Liver (tissue), 9 donors: ENCODE data around the gene OR51E1. TPM values are rescaled to one million over a fixed set of nuclear protein-coding genes. Genes with fewer than 3 reads are reported as not detected.

Experiments used
- DNase-seq: peaks from one replicate; pipeline ENCODE4 v3.0.0-alpha.2; 2017; ENCODE audit warnings: low spot score
- H3K27ac ChIP-seq, 2 donors: one replicate each; pipeline ENCODE4 v1.7.0; 2013; ENCODE audit warnings: inconsistent platforms in 2 of 2, low read length in 2 of 2, control low read depth in 1 of 2, low read depth in 1 of 2, mild to moderate bottlenecking in 1 of 2
- H3K27me3 ChIP-seq, 4 donors: one replicate each; pipeline versions ENCODE4 v1.6.1 to v1.7.0; 2013; ENCODE audit warnings: low read length in 3 of 4, inconsistent platforms in 1 of 4, mild to moderate bottlenecking in 1 of 4, moderate library complexity in 1 of 4; ENCODE audit not compliant: control insufficient read depth in 4 of 4, insufficient read depth in 4 of 4
- H3K36me3 ChIP-seq, 4 donors: one replicate each; pipeline versions ENCODE4 v1.6.1 to v1.7.0; 2013; ENCODE audit warnings: low read length in 3 of 4, mild to moderate bottlenecking in 3 of 4, low read depth in 1 of 4, moderate library complexity in 1 of 4; ENCODE audit not compliant: control insufficient read depth in 4 of 4, insufficient read depth in 3 of 4
- H3K4me1 ChIP-seq, 4 donors: one replicate each; pipeline versions ENCODE4 v1.6.1 to v1.7.0; 2013; ENCODE audit warnings: low read length in 3 of 4, mild to moderate bottlenecking in 3 of 4, moderate library complexity in 1 of 4; ENCODE audit not compliant: control insufficient read depth in 4 of 4, insufficient read depth in 4 of 4
- H3K4me3 ChIP-seq, 3 donors: one replicate each; pipeline versions ENCODE4 v1.6.1 to v1.7.0; 2013; ENCODE audit warnings: low read length in 3 of 3, control low read depth in 1 of 3, low read depth in 1 of 3, mild to moderate bottlenecking in 1 of 3
- H3K9ac ChIP-seq, 2 donors: one replicate each; pipeline ENCODE4 v1.7.0; 2013; ENCODE audit warnings: low read length in 2 of 2, mild to moderate bottlenecking in 2 of 2, moderate library complexity in 2 of 2, control low read depth in 1 of 2, low read depth in 1 of 2
- H3K9me3 ChIP-seq, 4 donors: one replicate each; pipeline versions ENCODE4 v1.6.1 to v1.7.0; 2013; ENCODE audit warnings: low read length in 3 of 4; ENCODE audit not compliant: control insufficient read depth in 4 of 4
- EGR1 ChIP-seq, 2 donors: IDR thresholded peaks; 2 replicates each; pipeline ENCODE4 v1.6.1; 2016 to 2018; ENCODE audit warnings: antibody characterized with exemption in 2 of 2, low read depth in 2 of 2
- FOXA1 ChIP-seq: IDR thresholded peaks from 2 replicates; pipeline ENCODE4 v1.6.1; 2016; ENCODE audit warnings: antibody characterized with exemption
- FOXA2 ChIP-seq: IDR thresholded peaks from 2 replicates; pipeline ENCODE4 v1.6.1; 2016; ENCODE audit warnings: antibody characterized with exemption
- GABPA ChIP-seq, 2 donors: IDR thresholded peaks in 1 of 2; conservative IDR thresholded peaks in 1 of 2; 2 replicates each; pipeline ENCODE4 v1.6.1; 2016; ENCODE audit warnings: antibody characterized with exemption in 2 of 2, mild to moderate bottlenecking in 1 of 2, moderate library complexity in 1 of 2
- HNF4A ChIP-seq, 2 donors: conservative IDR thresholded peaks; 2 replicates each; pipeline ENCODE4 v1.6.1; 2016; ENCODE audit warnings: antibody characterized with exemption in 2 of 2, mild to moderate bottlenecking in 2 of 2
- HNF4G ChIP-seq: IDR thresholded peaks from 2 replicates; pipeline ENCODE4 v1.6.1; 2016; ENCODE audit warnings: antibody characterized with exemption
- JUND ChIP-seq, 2 donors: IDR thresholded peaks; 2 replicates each; pipeline ENCODE4 v1.6.1; 2016; ENCODE audit warnings: antibody characterized with exemption in 2 of 2
- NR2F2 ChIP-seq: IDR thresholded peaks from 2 replicates; pipeline ENCODE4 v1.6.1; 2016; ENCODE audit warnings: antibody characterized with exemption
- RAD21 ChIP-seq, 2 donors: IDR thresholded peaks; 2 replicates each; pipeline ENCODE4 v1.6.1; 2016; ENCODE audit warnings: antibody characterized with exemption in 2 of 2, mild to moderate bottlenecking in 2 of 2
- RXRA ChIP-seq, 2 donors: IDR thresholded peaks; 2 replicates each; pipeline ENCODE4 v1.6.1; 2017 to 2018; ENCODE audit warnings: antibody characterized with exemption in 2 of 2, mild to moderate bottlenecking in 1 of 2
- SP1 ChIP-seq: IDR thresholded peaks from 2 replicates; pipeline ENCODE4 v1.6.1; 2018; ENCODE audit warnings: antibody characterized with exemption, mild to moderate bottlenecking
- TAF1 ChIP-seq: conservative IDR thresholded peaks from 2 replicates; pipeline ENCODE4 v1.6.1; 2016; ENCODE audit warnings: antibody characterized with exemption, mild to moderate bottlenecking
- YY1 ChIP-seq: IDR thresholded peaks from 2 replicates; pipeline ENCODE4 v1.6.1; 2016; ENCODE audit warnings: antibody characterized with exemption, mild to moderate bottlenecking
- WGBS: extraction: QIAGEN DNeasy Blood & Tissue Kit; methylation state at CpG from one replicate; pipeline ENCODE4 v1.1.7; 2013; 5-methylcytosine and 5-hydroxymethylcytosine counted together
- polyA plus RNA-seq, 2 donors: library from polyadenylated mRNA; stranded (reverse) in 1 of 2; unstranded in 1 of 2; fragments of 200-250 nt in 1 of 2; fragments of >200 nt in 1 of 2; fragmentation: Nextera tagmentation in 1 of 2; extraction: Ambion mirVana in 1 of 2; gene quantifications; one replicate each; pipeline versions ENCODE4 v1.2.1 to v1.2.3, GENCODE V29; 2013 to 2015
- total RNA-seq, 2 donors: library from RNA; depleted of rRNA; stranded (reverse); fragments of >200 nt; gene quantifications; one replicate each; pipeline ENCODE4 v1.2.3, GENCODE V29; 2014
- TF ChIP-seq, protein P1 (sequence below): IDR thresholded peaks from 2 replicates; pipeline ENCODE4 v1.6.1; 2016; ENCODE audit warnings: antibody characterized with exemption
- TF ChIP-seq, protein P2 (sequence below): IDR thresholded peaks from 2 replicates; pipeline ENCODE4 v1.6.1; 2016; ENCODE audit warnings: antibody characterized with exemption
- TF ChIP-seq, protein P3 (sequence below): IDR thresholded peaks from 2 replicates; pipeline ENCODE4 v1.6.1; 2016; ENCODE audit warnings: antibody characterized with exemption
- TF ChIP-seq, protein P4 (sequence below): fragments of 150-350 bp; IDR thresholded peaks from 2 replicates; pipeline ENCODE4 v1.5.1; 2017; ENCODE audit warnings: improper control_type of control experiment, low read depth, low read length; ENCODE audit not compliant: missing input control
- TF ChIP-seq, protein P5 (sequence below): IDR thresholded peaks from 2 replicates; pipeline ENCODE4 v1.6.1; 2016; ENCODE audit warnings: antibody characterized with exemption, mild to moderate bottlenecking
- donor health status: healthy.
- donor health status: healthy.
- donor health status: healthy.
- donor health status: healthy.
- donor health status: healthy.

The OR51E1 gene
- total and polyA plus RNA-seq, 4 donors: 0.05 to 0.08 TPM; not detected in 2

DNA sequence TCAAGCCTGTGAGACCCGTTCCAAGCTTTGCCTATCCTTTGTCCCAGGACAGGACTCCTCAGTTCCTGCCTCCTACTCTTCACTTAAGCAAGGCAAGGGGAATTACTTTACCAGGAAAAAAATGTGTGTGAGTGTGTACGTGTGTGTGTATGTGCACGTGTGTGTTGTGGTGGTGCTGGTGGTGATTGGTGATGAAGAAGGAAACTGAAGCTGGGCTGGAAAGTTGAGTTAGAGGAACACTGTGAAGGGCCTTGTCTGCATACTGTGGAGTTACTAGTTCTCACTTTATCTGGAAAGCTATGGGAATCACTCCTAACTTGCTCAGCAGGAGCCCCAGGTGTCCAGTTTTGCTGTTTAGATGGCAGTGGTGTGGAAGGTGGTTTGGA lies 6.1 kb upstream of the OR51E1 start:
- no peak for DNase-seq
- 88% methylated on average over 3 of the region's 3 CpGs for WGBS

DNA sequence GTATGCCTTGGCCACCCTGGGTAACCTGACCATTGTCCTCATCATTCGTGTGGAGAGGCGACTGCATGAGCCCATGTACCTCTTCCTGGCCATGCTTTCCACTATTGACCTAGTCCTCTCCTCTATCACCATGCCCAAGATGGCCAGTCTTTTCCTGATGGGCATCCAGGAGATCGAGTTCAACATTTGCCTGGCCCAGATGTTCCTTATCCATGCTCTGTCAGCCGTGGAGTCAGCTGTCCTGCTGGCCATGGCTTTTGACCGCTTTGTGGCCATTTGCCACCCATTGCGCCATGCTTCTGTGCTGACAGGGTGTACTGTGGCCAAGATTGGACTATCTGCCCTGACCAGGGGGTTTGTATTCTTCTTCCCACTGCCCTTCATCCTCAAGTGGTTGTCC lies 3.9 kb upstream of the OR51E1 start:
- H3K9ac ChIP-seq: no peak overlapping the region
- TF ChIP-seq YY1 (no peak), EGR1 (IDR thresholded peaks at IDR 0.05; ENCODE audit: low read depth in 2 of 2) (no peak), HNF4A (conservative IDR thresholded peaks at IDR 0.05) (no peak), FOXA1 (no peak)
- TF ChIP-seq, protein P1, sequence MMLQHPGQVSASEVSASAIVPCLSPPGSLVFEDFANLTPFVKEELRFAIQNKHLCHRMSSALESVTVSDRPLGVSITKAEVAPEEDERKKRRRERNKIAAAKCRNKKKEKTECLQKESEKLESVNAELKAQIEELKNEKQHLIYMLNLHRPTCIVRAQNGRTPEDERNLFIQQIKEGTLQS: no peak
- H3K36me3 ChIP-seq: no peaks in the 10 kb centered on the region
- H3K9me3 ChIP-seq: no peaks in the 10 kb centered on the region
- no peak for DNase-seq
- 86% methylated on average over 6 of the region's 6 CpGs for WGBS
- peaks cover 0 to 3% (median 2%) of the 10 kb centered on the region in 4 donors for H3K4me1 ChIP-seq
- peaks cover 0 to 10% (median 0%) of the 10 kb centered on the region in 4 donors for H3K27me3 ChIP-seq
- no peak overlapping the region for H3K27ac ChIP-seq
- H3K4me3 ChIP-seq: no peak overlapping the region

More for the DNA sequence above, 6.1 kb upstream of the OR51E1 start:
- H3K27ac ChIP-seq: no peak overlapping the region
- no peaks in the 10 kb centered on the region for H3K9me3 ChIP-seq
- H3K27me3 ChIP-seq: peaks cover 0 to 12% (median 0%) of the 10 kb centered on the region in 4 donors
- no peak overlapping the region for H3K9ac ChIP-seq
- TF ChIP-seq TAF1 (no peak), HNF4A (conservative IDR thresholded peaks at IDR 0.05) (no peak)
- TF ChIP-seq, protein P2, sequence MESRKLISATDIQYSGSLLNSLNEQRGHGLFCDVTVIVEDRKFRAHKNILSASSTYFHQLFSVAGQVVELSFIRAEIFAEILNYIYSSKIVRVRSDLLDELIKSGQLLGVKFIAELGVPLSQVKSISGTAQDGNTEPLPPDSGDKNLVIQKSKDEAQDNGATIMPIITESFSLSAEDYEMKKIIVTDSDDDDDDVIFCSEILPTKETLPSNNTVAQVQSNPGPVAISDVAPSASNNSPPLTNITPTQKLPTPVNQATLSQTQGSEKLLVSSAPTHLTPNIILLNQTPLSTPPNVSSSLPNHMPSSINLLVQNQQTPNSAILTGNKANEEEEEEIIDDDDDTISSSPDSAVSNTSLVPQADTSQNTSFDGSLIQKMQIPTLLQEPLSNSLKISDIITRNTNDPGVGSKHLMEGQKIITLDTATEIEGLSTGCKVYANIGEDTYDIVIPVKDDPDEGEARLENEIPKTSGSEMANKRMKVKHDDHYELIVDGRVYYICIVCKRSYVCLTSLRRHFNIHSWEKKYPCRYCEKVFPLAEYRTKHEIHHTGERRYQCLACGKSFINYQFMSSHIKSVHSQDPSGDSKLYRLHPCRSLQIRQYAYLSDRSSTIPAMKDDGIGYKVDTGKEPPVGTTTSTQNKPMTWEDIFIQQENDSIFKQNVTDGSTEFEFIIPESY: no peak
- TF ChIP-seq, protein P3, sequence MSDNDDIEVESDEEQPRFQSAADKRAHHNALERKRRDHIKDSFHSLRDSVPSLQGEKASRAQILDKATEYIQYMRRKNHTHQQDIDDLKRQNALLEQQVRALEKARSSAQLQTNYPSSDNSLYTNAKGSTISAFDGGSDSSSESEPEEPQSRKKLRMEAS: no peak
- TF ChIP-seq, protein P4, sequence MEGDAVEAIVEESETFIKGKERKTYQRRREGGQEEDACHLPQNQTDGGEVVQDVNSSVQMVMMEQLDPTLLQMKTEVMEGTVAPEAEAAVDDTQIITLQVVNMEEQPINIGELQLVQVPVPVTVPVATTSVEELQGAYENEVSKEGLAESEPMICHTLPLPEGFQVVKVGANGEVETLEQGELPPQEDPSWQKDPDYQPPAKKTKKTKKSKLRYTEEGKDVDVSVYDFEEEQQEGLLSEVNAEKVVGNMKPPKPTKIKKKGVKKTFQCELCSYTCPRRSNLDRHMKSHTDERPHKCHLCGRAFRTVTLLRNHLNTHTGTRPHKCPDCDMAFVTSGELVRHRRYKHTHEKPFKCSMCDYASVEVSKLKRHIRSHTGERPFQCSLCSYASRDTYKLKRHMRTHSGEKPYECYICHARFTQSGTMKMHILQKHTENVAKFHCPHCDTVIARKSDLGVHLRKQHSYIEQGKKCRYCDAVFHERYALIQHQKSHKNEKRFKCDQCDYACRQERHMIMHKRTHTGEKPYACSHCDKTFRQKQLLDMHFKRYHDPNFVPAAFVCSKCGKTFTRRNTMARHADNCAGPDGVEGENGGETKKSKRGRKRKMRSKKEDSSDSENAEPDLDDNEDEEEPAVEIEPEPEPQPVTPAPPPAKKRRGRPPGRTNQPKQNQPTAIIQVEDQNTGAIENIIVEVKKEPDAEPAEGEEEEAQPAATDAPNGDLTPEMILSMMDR: no peak
- no peak overlapping the region for H3K4me3 ChIP-seq
- H3K36me3 ChIP-seq: no peaks in the 10 kb centered on the region
- peaks cover 0 to 3% (median 2%) of the 10 kb centered on the region in 4 donors for H3K4me1 ChIP-seq

DNA sequence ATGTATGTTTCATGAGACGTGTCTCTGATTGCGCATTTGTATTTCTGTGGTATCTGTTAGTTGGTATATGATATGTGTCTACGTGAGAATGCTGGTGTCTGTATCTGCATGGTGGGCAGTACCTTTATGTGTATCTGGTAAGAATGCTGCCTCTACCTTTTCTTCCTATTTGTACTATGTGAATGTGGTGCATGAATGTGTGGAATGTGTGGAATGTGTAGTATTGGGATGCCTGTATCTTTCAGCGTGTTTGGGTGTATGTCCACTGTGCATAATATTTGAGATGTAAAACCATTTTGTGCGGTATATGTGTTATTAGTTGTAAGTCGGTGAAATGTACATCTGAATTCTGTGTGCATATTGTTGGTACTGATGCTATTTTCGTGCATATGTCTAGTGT lies 2.3 kb upstream of the OR51E1 start:
- H3K36me3 ChIP-seq: no peaks in the 10 kb centered on the region
- whole genome bisulfite sequencing: 80% methylated on average over 7 of the region's 7 CpGs
- no peak for DNase-seq
- no peak overlapping the region for H3K27ac ChIP-seq
- H3K4me3 ChIP-seq: no peak overlapping the region
- peaks cover 0 to 3% (median 2%) of the 10 kb centered on the region in 4 donors for H3K4me1 ChIP-seq
- no peaks in the 10 kb centered on the region for H3K9me3 ChIP-seq
- peaks cover 0 to 6% (median 0%) of the 10 kb centered on the region in 4 donors for H3K27me3 ChIP-seq
- no peak overlapping the region for H3K9ac ChIP-seq
- TF ChIP-seq TAF1 (no peak), FOXA1 (no peak), EGR1 (IDR thresholded peaks at IDR 0.05; ENCODE audit: low read depth in 2 of 2) (no peak), YY1 (no peak), JUND (IDR thresholded peaks at IDR 0.05) (no peak), RXRA (IDR thresholded peaks at IDR 0.05) (no peak), RAD21 (IDR thresholded peaks at IDR 0.05) (no peak), FOXA2 (no peak), GABPA (IDR thresholded peaks at IDR 0.05 in 1 of 2, conservative IDR thresholded peaks at IDR 0.05 in 1 of 2) (no peak), SP1 (no peak), HNF4A (conservative IDR thresholded peaks at IDR 0.05) (no peak), HNF4G (no peak), NR2F2 (no peak)
- TF ChIP-seq, protein P5, sequence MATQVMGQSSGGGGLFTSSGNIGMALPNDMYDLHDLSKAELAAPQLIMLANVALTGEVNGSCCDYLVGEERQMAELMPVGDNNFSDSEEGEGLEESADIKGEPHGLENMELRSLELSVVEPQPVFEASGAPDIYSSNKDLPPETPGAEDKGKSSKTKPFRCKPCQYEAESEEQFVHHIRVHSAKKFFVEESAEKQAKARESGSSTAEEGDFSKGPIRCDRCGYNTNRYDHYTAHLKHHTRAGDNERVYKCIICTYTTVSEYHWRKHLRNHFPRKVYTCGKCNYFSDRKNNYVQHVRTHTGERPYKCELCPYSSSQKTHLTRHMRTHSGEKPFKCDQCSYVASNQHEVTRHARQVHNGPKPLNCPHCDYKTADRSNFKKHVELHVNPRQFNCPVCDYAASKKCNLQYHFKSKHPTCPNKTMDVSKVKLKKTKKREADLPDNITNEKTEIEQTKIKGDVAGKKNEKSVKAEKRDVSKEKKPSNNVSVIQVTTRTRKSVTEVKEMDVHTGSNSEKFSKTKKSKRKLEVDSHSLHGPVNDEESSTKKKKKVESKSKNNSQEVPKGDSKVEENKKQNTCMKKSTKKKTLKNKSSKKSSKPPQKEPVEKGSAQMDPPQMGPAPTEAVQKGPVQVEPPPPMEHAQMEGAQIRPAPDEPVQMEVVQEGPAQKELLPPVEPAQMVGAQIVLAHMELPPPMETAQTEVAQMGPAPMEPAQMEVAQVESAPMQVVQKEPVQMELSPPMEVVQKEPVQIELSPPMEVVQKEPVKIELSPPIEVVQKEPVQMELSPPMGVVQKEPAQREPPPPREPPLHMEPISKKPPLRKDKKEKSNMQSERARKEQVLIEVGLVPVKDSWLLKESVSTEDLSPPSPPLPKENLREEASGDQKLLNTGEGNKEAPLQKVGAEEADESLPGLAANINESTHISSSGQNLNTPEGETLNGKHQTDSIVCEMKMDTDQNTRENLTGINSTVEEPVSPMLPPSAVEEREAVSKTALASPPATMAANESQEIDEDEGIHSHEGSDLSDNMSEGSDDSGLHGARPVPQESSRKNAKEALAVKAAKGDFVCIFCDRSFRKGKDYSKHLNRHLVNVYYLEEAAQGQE: no peak
- TF ChIP-seq, protein P1: no peak
- TF ChIP-seq, protein P3: no peak
